Epithelial cell of prostate (primary cell): ENCODE data around the gene ESYT2.
A peak's percentile ranks its signal among the peaks of the same experiment; 100 is the strongest.
"Not testable (repeated sequence)": the region's sequence is repeated elsewhere in the genome, so short reads cannot be mapped to it uniquely, and the experiment has no call there.

Source experiments
- DNase-seq: peaks from one replicate; pipeline ENCODE4 v3.0.0-alpha.2; 2011; ENCODE audit warnings: low read depth, low spot score
- H3K27ac ChIP-seq: fragments of 450-650 bp; 2 replicates; pipeline ENCODE4 v1.5.1; 2017; ENCODE audit warnings: mild to moderate bottlenecking

The ESYT2 gene

GRCh38 chr7:158704524-158705233 is 124.6 kb downstream of the ESYT2 start, which contains the start of gene NCAPG2:
Gene NCAPG2 (minus strand): TSS chr7:158704804. CDS start chr7:158701899, 2,905 bp downstream.
- DNase-seq, result peak; percentile 86

GRCh38 chr7:158703679-158704523 is 125.4 kb downstream of the ESYT2 start:
- DNase-seq, H3K27ac ChIP-seq: not testable (repeated sequence)

More at GRCh38 chr7:158704524-158705233, 124.6 kb downstream of the ESYT2 start, which contains the start of gene NCAPG2:
- H3K27ac ChIP-seq, result peak within 1 kb of the TSS; percentile 64

- DNase-seq, result no peak
- H3K27ac ChIP-seq, result no peak overlapping the region
Observed at GRCh38 chr7:158702944-158703343, 126.4 kb downstream of the ESYT2 start.

GRCh38 chr7:158702196-158702595 is 127.1 kb downstream of the ESYT2 start:
- DNase-seq, result no peak

GRCh38 chr7:158700008-158700407 is 129.3 kb downstream of the ESYT2 start:
- DNase-seq, result no peak
- no peak overlapping the region for H3K27ac ChIP-seq

More at GRCh38 chr7:158702196-158702595, 127.1 kb downstream of the ESYT2 start:
- no peak overlapping the region for H3K27ac ChIP-seq

- DNase-seq, result no peak
- H3K27ac ChIP-seq, result no peak overlapping the region
Observed at GRCh38 chr7:158699341-158699740, 130.0 kb downstream of the ESYT2 start.

GRCh38 chr7:158698657-158699195 is 130.6 kb downstream of the ESYT2 start:
- no peak for DNase-seq
- H3K27ac ChIP-seq, result no peak overlapping the region

- not testable (repeated sequence) for H3K27ac ChIP-seq, DNase-seq
Observed at GRCh38 chr7:158697597-158697996, 131.7 kb downstream of the ESYT2 start.

GRCh38 chr7:158695726-158696452 is 133.4 kb downstream of the ESYT2 start:
- DNase-seq, result peak; percentile 22
- H3K27ac ChIP-seq, result no peak overlapping the region

GRCh38 chr7:158695056-158695455 is 134.3 kb downstream of the ESYT2 start:
- no peak overlapping the region for H3K27ac ChIP-seq
- no peak for DNase-seq

- H3K27ac ChIP-seq, result no peak overlapping the region
- DNase-seq, result no peak
Observed at GRCh38 chr7:158694650-158695049, 134.7 kb downstream of the ESYT2 start.

- H3K27ac ChIP-seq, result no peak overlapping the region
- DNase-seq, result no peak
Observed at GRCh38 chr7:158689488-158689887, 139.8 kb downstream of the ESYT2 start.

GRCh38 chr7:158687406-158687805 is 141.9 kb downstream of the ESYT2 start:
- H3K27ac ChIP-seq, result no peak overlapping the region
- DNase-seq, result no peak

- no peak overlapping the region for H3K27ac ChIP-seq
- DNase-seq, result no peak
Observed at GRCh38 chr7:158685693-158686092, 143.6 kb downstream of the ESYT2 start.

- H3K27ac ChIP-seq, result no peak overlapping the region
- DNase-seq, result no peak
Observed at GRCh38 chr7:158684329-158684728, 145.0 kb downstream of the ESYT2 start.

- no peak overlapping the region for H3K27ac ChIP-seq
- no peak for DNase-seq
Observed at GRCh38 chr7:158683541-158683940, 145.8 kb downstream of the ESYT2 start.

GRCh38 chr7:158682456-158682855 is 146.9 kb downstream of the ESYT2 start:
- no peak for DNase-seq

More at GRCh38 chr7:158682456-158682855, 146.9 kb downstream of the ESYT2 start:
- no peak overlapping the region for H3K27ac ChIP-seq
